HepG2 (cell line): Measurements from ENCODE around the gene IL1RAP. TPM values are rescaled to one million over a fixed set of nuclear protein-coding genes. Genes with fewer than 3 reads are reported as not detected.

Experiments
- ATAC-seq: fragments of 200-7000 bp; cut with Tn5 transposase; 3 replicates; pipeline ENCODE4 v1.9.1; 2020; ENCODE audit warnings: mild to moderate bottlenecking, moderate library complexity
- BruUV-seq: library from RNA; stranded (reverse); fragments of 400-500 nt; replicated peaks from 2 replicates; lab custom pipeline; 2021; lab: Mats Ljungman, UMichigan
- CTCF ChIA-PET: fragments of 300-600 bp; formaldehyde crosslinking; extraction: SDS; loops from one replicate; lab custom pipeline; 2021; ENCODE audit warnings: low total read pairs, inconsistent platforms, low intra/inter-chr PET ratio; lab: Yijun Ruan, JAX
- POLR2A ChIA-PET: fragments of 350-600 bp; sonication (Branson Sonifier 250); formaldehyde crosslinking; loops from one replicate; lab custom pipeline; 2020; ENCODE audit warnings: antibody characterized with exemption, inconsistent platforms; lab: Yijun Ruan, JAX
- DNase-seq: peaks from one replicate; pipeline ENCODE4 v3.0.0-alpha.2; 2015; ENCODE audit warnings: low spot score
- FAIRE-seq: peaks from 3 replicates; lab custom pipeline; 2011; peaks lifted over from hg19 to GRCh38; lab: Jason Lieb, UNC
- H2AFZ ChIP-seq: one replicate; pipeline ENCODE4 v1.6.1; 2011; ENCODE audit warnings: low read length, inconsistent platforms
- H3K27ac ChIP-seq: fragments of 300-600 bp; 3 replicates; pipeline ENCODE4 v1.8.0; 2011; ENCODE audit warnings: mixed run types, mild to moderate bottlenecking, mixed read lengths, low read length, inconsistent platforms; ENCODE audit not compliant: insufficient read depth; ENCODE audit errors: extremely low read length
- H3K27me3 ChIP-seq, 2 experiments: fragments of 200-600 bp in 1 of 2; 2 replicates in 1 of 2; 3 replicates in 1 of 2; pipeline versions ENCODE4 v1.6.0 to v1.8.0; 2011; ENCODE audit warnings: low read length in 2 of 2, mild to moderate bottlenecking in 2 of 2, moderate library complexity in 2 of 2, inconsistent platforms in 1 of 2; ENCODE audit not compliant: insufficient read depth in 2 of 2, control insufficient read depth in 1 of 2
- H3K36me3 ChIP-seq, 2 experiments: fragments of 200-600 bp in 1 of 2; replicated peaks in 1 of 2; 2 replicates in 1 of 2; 3 replicates in 1 of 2; pipeline versions ENCODE4 v1.5.1 to v1.8.0; 2011; ENCODE audit warnings: low read length in 2 of 2, inconsistent platforms in 1 of 2; ENCODE audit not compliant: insufficient read depth in 2 of 2, control insufficient read depth in 1 of 2
- H3K4me1 ChIP-seq: 2 replicates; pipeline ENCODE4 v1.5.1; 2012; ENCODE audit warnings: low read length, inconsistent platforms; ENCODE audit not compliant: insufficient read depth
- H3K4me2 ChIP-seq: 2 replicates; pipeline ENCODE4 v1.6.0; 2011; ENCODE audit warnings: low read depth, low read length, inconsistent platforms
- H3K4me3 ChIP-seq, 3 experiments: fragments of 200-600 bp in 1 of 3; sonication (generic), shearing (Covaris generic) in 1 of 3; replicated peaks in 1 of 3; 2 replicates each; pipeline ENCODE4 v1.5.1; 2011 to 2016; ENCODE audit warnings: low read length in 3 of 3, inconsistent platforms in 2 of 3, low read depth in 2 of 3, mild to moderate bottlenecking in 2 of 3, control low read depth in 1 of 3, mixed read lengths in 1 of 3; ENCODE audit not compliant: insufficient read depth in 1 of 3
- H3K79me2 ChIP-seq: one replicate; pipeline ENCODE4 v1.6.1; 2011; ENCODE audit warnings: low read length, inconsistent platforms; ENCODE audit not compliant: insufficient read depth
- H3K9ac ChIP-seq: 2 replicates; pipeline ENCODE4 v1.6.0; 2011; ENCODE audit warnings: mild to moderate bottlenecking, low read depth, low read length, inconsistent platforms; ENCODE audit not compliant: insufficient read depth
- H3K9me3 ChIP-seq: 2 replicates; pipeline ENCODE4 v1.5.1; 2012; ENCODE audit warnings: mild to moderate bottlenecking, low read length
- H4K20me1 ChIP-seq: 2 replicates; pipeline ENCODE4 v1.6.0; 2011; ENCODE audit warnings: inconsistent platforms, mild to moderate bottlenecking, low read length, moderate library complexity; ENCODE audit not compliant: insufficient read depth
- GZF1 ChIP-seq: sonication (generic); formaldehyde crosslinking; IDR thresholded peaks from 2 replicates; pipeline ENCODE4 v1.5.1; 2020; ENCODE audit warnings: mild to moderate bottlenecking, missing genetic modification reagents
- MLLT10 ChIP-seq: sonication (generic); formaldehyde crosslinking; IDR thresholded peaks from 2 replicates; pipeline ENCODE4 v1.4.0; 2020; ENCODE audit warnings: missing genetic modification reagents
- NFATC3 ChIP-seq: sonication (generic); formaldehyde crosslinking; IDR thresholded peaks from 2 replicates; pipeline ENCODE4 v1.5.1; 2020; ENCODE audit warnings: mild to moderate bottlenecking, missing genetic modification reagents
- NFYC ChIP-seq: IDR thresholded peaks from 2 replicates; pipeline ENCODE4 v1.6.1; 2016; ENCODE audit warnings: missing genetic modification reagents, missing compliant biosample characterization
- PHF21A ChIP-seq: sonication (generic); formaldehyde crosslinking; IDR thresholded peaks from 2 replicates; pipeline ENCODE4 v1.5.0; 2020; ENCODE audit warnings: mild to moderate bottlenecking, missing genetic modification reagents
- REPIN1 ChIP-seq: sonication (generic); formaldehyde crosslinking; IDR thresholded peaks from 2 replicates; pipeline ENCODE4 v1.8.0; 2022; ENCODE audit warnings: missing genetic modification reagents, low read depth, mild to moderate bottlenecking, borderline replicate concordance
- ZKSCAN1 ChIP-seq: fragments of 150-350 bp; IDR thresholded peaks from 2 replicates; pipeline ENCODE4 v1.6.1; 2014; ENCODE audit warnings: low read length
- ZNF251 ChIP-seq: sonication (generic); formaldehyde crosslinking; IDR thresholded peaks from 2 replicates; pipeline ENCODE4 v1.9.0; 2021; ENCODE audit warnings: mild to moderate bottlenecking, missing genetic modification reagents
- ZNF713 ChIP-seq: sonication (generic); formaldehyde crosslinking; IDR thresholded peaks from 2 replicates; pipeline ENCODE4 v1.4.0; 2020; ENCODE audit warnings: mild to moderate bottlenecking, missing genetic modification reagents
- ZNF720 ChIP-seq: sonication (generic); formaldehyde crosslinking; IDR thresholded peaks from 2 replicates; pipeline ENCODE4 v1.4.0; 2020; ENCODE audit warnings: missing genetic modification reagents
- ZNF878 ChIP-seq: sonication (generic); formaldehyde crosslinking; IDR thresholded peaks from 2 replicates; pipeline ENCODE4 v1.8.1; 2023; ENCODE audit warnings: mild to moderate bottlenecking, missing genetic modification reagents, moderate library complexity
- WGBS: methylation state at CpG from one replicate; pipeline ENCODE4 v1.1.6; 2017; ENCODE audit warnings: low lambda C conversion rate; 5-methylcytosine and 5-hydroxymethylcytosine counted together
- in situ Hi-C: cut with HindIII; loops from 2 replicates; pipeline ENCODE4 v1.10.0; 2017; ENCODE audit warnings: low pct_unique_long_range_greater_than_20kb; ENCODE audit not compliant: extremely low pct_ligation_motif_present
- intact Hi-C: fragments of 100-400 bp; cut with micrococcal nuclease; formaldehyde crosslinking; loops from one replicate; pipeline ENCODE4 v1.10.0; 2022; ENCODE audit not compliant: unreplicated experiment
- polyA plus RNA-seq, 8 experiments: library from polyadenylated mRNA; depleted of rRNA in 3 of 8; stranded (reverse) in 7 of 8; unstranded in 1 of 8; fragments of >200 nt; fragmentation: Illumina TruSeq in 4 of 8; extraction: Trizol in 4 of 8; gene quantifications; 2 replicates each; pipeline versions ENCODE4 v1.2.1 to v1.2.3, GENCODE V29; 2011 to 2016; ENCODE audit warnings: low read depth in 4 of 8, missing spikeins in 1 of 8, mixed read lengths in 1 of 8; ENCODE audit not compliant: insufficient read depth in 1 of 8
- total RNA-seq, 5 experiments: library from RNA; depleted of rRNA; stranded (reverse); fragments of >200 nt; fragmentation: Illumina TruSeq; extraction: Trizol; gene quantifications; 2 replicates each; pipeline ENCODE4 v1.2.3, GENCODE V29; 2016; ENCODE audit warnings: low read depth in 1 of 5
- TF ChIP-seq, protein P1 (sequence below): sonication (generic); formaldehyde crosslinking; IDR thresholded peaks from 2 replicates; pipeline ENCODE4 v1.4.0; 2020; ENCODE audit warnings: mild to moderate bottlenecking, missing genetic modification reagents
- TF ChIP-seq, protein P2 (sequence below): sonication (generic); formaldehyde crosslinking; IDR thresholded peaks from 2 replicates; pipeline ENCODE4 v1.4.0; 2020; ENCODE audit warnings: missing genetic modification reagents, borderline replicate concordance
- TF ChIP-seq, protein P3 (sequence below): sonication (generic); formaldehyde crosslinking; IDR thresholded peaks from 2 replicates; pipeline ENCODE4 v1.5.0; 2020; ENCODE audit warnings: mild to moderate bottlenecking, missing genetic modification reagents, borderline replicate concordance

Gene IL1RAP
- total and polyA plus RNA-seq, 2 of the 13 experiments (the other 11 are each of a cell fraction or from before 2014, with no cell fraction given), result 18.3 to 54.9 TPM

GRCh38 chr3:190554197-190554596, 40.3 kb downstream of the IL1RAP start:
- in situ Hi-C loops, result no loop called here
- FAIRE-seq, result no peak

More at GRCh38 chr3:190554197-190554596, 40.3 kb downstream of the IL1RAP start:
- ChIA-PET CTCF (no interaction called here), POLR2A (no interaction called here)
- Histone ChIP-seq H3K36me3 (peaks cover 0 to 3% of the 10 kb centered on the region in 2 experiments; a peak in 2 of 5 replicates), H2AFZ (no peak overlapping the region), H3K9me3 (0 out of 2 replicates have a peak, but pooled peaks cover 3% of the 10 kb centered on the region), H3K79me2 (peaks cover 27% of the 10 kb centered on the region), H3K4me1 (peaks cover 57% of the 10 kb centered on the region), H4K20me1 (no peaks in the 10 kb centered on the region), H3K4me2 (no peak overlapping the region), H3K4me3 (no peak overlapping the region), H3K27ac (no peak overlapping the region), H3K27me3 (no peaks in the 10 kb centered on the region), H3K9ac (no peak overlapping the region)
- 100% methylated on average over 4 of the region's 6 CpGs for WGBS
- BruUV-seq, result no TSS peak
- ATAC-seq (no peak), DNase-seq (no peak)
- intact Hi-C loops, result no loop called here
- TF ChIP-seq PHF21A (CRISPR knock-in tag), result no peak
- no peak for TF ChIP-seq ZNF713 (CRISPR knock-in tag)
- TF ChIP-seq MLLT10 (CRISPR knock-in tag), result no peak
- no peak for TF ChIP-seq GZF1 (CRISPR knock-in tag)
- TF ChIP-seq, protein P1, sequence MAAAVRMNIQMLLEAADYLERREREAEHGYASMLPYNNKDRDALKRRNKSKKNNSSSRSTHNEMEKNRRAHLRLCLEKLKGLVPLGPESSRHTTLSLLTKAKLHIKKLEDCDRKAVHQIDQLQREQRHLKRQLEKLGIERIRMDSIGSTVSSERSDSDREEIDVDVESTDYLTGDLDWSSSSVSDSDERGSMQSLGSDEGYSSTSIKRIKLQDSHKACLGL (CRISPR knock-in tag), result no peak
- TF ChIP-seq, protein P2, sequence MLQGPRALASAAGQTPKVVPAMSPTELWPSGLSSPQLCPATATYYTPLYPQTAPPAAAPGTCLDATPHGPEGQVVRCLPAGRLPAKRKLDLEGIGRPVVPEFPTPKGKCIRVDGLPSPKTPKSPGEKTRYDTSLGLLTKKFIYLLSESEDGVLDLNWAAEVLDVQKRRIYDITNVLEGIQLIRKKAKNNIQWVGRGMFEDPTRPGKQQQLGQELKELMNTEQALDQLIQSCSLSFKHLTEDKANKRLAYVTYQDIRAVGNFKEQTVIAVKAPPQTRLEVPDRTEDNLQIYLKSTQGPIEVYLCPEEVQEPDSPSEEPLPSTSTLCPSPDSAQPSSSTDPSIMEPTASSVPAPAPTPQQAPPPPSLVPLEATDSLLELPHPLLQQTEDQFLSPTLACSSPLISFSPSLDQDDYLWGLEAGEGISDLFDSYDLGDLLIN (CRISPR knock-in tag), result no peak
- TF ChIP-seq ZNF878 (CRISPR knock-in tag), result no peak
- TF ChIP-seq, protein P3, sequence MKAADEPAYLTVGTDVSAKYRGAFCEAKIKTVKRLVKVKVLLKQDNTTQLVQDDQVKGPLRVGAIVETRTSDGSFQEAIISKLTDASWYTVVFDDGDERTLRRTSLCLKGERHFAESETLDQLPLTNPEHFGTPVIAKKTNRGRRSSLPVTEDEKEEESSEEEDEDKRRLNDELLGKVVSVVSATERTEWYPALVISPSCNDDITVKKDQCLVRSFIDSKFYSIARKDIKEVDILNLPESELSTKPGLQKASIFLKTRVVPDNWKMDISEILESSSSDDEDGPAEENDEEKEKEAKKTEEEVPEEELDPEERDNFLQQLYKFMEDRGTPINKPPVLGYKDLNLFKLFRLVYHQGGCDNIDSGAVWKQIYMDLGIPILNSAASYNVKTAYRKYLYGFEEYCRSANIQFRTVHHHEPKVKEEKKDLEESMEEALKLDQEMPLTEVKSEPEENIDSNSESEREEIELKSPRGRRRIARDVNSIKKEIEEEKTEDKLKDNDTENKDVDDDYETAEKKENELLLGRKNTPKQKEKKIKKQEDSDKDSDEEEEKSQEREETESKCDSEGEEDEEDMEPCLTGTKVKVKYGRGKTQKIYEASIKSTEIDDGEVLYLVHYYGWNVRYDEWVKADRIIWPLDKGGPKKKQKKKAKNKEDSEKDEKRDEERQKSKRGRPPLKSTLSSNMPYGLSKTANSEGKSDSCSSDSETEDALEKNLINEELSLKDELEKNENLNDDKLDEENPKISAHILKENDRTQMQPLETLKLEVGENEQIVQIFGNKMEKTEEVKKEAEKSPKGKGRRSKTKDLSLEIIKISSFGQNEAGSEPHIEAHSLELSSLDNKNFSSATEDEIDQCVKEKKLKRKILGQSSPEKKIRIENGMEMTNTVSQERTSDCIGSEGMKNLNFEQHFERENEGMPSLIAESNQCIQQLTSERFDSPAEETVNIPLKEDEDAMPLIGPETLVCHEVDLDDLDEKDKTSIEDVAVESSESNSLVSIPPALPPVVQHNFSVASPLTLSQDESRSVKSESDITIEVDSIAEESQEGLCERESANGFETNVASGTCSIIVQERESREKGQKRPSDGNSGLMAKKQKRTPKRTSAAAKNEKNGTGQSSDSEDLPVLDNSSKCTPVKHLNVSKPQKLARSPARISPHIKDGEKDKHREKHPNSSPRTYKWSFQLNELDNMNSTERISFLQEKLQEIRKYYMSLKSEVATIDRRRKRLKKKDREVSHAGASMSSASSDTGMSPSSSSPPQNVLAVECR (CRISPR knock-in tag), result no peak
- TF ChIP-seq ZNF251 (CRISPR knock-in tag), result no peak
- TF ChIP-seq ZNF720 (CRISPR knock-in tag), result no peak
- TF ChIP-seq NFYC (CRISPR knock-in tag), result no peak
- no peak for TF ChIP-seq ZKSCAN1
- no peak for TF ChIP-seq REPIN1 (CRISPR knock-in tag)
- TF ChIP-seq NFATC3, result no peak
